ENCODE results near the gene BLOC1S6. TPM values are rescaled to one million over a fixed set of nuclear protein-coding genes. Genes with fewer than 3 reads are reported as not detected.

The BLOC1S6 gene
- total and polyA plus RNA-seq, 9 of the 15 experiments (the other 6 are each of a cell fraction or from before 2014, with no cell fraction given) = 18.2 to 72.4 (median 38.4) TPM

DNA sequence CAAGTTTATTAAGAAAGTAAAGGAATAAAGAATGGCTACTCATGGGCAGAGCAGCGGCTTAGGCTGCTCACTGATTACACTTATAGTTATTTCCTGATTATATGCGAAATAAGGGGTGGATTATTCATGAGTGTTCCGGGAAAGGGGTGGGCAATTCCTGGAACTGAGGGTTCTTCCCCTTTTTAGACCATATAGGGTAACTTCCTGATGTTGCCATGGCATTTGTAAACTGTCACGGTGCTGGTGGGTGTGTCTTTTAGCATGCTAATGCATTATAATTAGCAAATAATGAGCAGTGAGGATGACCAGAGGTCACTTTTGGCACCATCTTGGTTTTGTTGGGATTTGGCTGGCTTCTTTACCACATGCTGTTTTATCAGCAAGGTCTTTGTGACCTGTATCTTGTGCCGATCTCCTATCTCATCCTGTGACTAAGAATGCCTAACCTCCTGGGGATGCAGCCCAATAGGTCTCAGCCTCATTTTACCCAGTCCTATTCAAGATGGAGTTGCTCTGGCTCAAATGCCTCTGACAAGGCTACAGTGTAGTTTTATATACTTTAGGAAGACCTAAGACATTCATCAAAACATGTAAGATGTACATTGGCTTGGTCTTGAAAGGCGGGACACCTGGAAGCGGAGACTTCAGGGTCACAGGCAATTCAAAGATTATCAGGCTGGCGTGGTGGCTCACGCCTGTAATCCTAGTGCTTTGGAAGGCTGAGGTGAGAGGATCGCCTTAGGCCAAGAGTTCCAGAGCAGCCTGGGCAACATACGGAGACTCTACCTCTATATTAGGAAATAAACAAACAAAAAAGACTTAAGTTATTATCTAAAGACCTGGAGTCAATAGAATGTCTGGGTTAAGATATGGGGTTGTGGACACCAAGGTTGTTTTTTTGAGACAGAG is 3.2 kb upstream of the BLOC1S6 start (continued):
- TF ChIP-seq, protein P1, sequence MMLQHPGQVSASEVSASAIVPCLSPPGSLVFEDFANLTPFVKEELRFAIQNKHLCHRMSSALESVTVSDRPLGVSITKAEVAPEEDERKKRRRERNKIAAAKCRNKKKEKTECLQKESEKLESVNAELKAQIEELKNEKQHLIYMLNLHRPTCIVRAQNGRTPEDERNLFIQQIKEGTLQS (IDR thresholded peaks at IDR 0.05) = no peak
- TF ChIP-seq, protein P1 (CRISPR knock-in tag; conservative IDR thresholded peaks at IDR 0.05) = no peak
- TF ChIP-seq ZNF408 (CRISPR knock-in tag; IDR thresholded peaks at IDR 0.05; ENCODE audit: low read depth) (no peak), ZNF175 (CRISPR knock-in tag; IDR thresholded peaks at IDR 0.05; ENCODE audit: low read depth) (peak; percentile 99), BRCA1 (IDR thresholded peaks at IDR 0.05) (no peak), BRCA1 (CRISPR knock-in tag; IDR thresholded peaks at IDR 0.05) (no peak), ZFP30 (CRISPR knock-in tag; IDR thresholded peaks at IDR 0.05; ENCODE audit: borderline replicate concordance) (no peak), BACH1 (tag; IDR thresholded peaks at IDR 0.05) (peak; percentile 99), ZNF830 (CRISPR knock-in tag; IDR thresholded peaks at IDR 0.05) (peak; percentile 98)
- TF ChIP-seq, protein P2, sequence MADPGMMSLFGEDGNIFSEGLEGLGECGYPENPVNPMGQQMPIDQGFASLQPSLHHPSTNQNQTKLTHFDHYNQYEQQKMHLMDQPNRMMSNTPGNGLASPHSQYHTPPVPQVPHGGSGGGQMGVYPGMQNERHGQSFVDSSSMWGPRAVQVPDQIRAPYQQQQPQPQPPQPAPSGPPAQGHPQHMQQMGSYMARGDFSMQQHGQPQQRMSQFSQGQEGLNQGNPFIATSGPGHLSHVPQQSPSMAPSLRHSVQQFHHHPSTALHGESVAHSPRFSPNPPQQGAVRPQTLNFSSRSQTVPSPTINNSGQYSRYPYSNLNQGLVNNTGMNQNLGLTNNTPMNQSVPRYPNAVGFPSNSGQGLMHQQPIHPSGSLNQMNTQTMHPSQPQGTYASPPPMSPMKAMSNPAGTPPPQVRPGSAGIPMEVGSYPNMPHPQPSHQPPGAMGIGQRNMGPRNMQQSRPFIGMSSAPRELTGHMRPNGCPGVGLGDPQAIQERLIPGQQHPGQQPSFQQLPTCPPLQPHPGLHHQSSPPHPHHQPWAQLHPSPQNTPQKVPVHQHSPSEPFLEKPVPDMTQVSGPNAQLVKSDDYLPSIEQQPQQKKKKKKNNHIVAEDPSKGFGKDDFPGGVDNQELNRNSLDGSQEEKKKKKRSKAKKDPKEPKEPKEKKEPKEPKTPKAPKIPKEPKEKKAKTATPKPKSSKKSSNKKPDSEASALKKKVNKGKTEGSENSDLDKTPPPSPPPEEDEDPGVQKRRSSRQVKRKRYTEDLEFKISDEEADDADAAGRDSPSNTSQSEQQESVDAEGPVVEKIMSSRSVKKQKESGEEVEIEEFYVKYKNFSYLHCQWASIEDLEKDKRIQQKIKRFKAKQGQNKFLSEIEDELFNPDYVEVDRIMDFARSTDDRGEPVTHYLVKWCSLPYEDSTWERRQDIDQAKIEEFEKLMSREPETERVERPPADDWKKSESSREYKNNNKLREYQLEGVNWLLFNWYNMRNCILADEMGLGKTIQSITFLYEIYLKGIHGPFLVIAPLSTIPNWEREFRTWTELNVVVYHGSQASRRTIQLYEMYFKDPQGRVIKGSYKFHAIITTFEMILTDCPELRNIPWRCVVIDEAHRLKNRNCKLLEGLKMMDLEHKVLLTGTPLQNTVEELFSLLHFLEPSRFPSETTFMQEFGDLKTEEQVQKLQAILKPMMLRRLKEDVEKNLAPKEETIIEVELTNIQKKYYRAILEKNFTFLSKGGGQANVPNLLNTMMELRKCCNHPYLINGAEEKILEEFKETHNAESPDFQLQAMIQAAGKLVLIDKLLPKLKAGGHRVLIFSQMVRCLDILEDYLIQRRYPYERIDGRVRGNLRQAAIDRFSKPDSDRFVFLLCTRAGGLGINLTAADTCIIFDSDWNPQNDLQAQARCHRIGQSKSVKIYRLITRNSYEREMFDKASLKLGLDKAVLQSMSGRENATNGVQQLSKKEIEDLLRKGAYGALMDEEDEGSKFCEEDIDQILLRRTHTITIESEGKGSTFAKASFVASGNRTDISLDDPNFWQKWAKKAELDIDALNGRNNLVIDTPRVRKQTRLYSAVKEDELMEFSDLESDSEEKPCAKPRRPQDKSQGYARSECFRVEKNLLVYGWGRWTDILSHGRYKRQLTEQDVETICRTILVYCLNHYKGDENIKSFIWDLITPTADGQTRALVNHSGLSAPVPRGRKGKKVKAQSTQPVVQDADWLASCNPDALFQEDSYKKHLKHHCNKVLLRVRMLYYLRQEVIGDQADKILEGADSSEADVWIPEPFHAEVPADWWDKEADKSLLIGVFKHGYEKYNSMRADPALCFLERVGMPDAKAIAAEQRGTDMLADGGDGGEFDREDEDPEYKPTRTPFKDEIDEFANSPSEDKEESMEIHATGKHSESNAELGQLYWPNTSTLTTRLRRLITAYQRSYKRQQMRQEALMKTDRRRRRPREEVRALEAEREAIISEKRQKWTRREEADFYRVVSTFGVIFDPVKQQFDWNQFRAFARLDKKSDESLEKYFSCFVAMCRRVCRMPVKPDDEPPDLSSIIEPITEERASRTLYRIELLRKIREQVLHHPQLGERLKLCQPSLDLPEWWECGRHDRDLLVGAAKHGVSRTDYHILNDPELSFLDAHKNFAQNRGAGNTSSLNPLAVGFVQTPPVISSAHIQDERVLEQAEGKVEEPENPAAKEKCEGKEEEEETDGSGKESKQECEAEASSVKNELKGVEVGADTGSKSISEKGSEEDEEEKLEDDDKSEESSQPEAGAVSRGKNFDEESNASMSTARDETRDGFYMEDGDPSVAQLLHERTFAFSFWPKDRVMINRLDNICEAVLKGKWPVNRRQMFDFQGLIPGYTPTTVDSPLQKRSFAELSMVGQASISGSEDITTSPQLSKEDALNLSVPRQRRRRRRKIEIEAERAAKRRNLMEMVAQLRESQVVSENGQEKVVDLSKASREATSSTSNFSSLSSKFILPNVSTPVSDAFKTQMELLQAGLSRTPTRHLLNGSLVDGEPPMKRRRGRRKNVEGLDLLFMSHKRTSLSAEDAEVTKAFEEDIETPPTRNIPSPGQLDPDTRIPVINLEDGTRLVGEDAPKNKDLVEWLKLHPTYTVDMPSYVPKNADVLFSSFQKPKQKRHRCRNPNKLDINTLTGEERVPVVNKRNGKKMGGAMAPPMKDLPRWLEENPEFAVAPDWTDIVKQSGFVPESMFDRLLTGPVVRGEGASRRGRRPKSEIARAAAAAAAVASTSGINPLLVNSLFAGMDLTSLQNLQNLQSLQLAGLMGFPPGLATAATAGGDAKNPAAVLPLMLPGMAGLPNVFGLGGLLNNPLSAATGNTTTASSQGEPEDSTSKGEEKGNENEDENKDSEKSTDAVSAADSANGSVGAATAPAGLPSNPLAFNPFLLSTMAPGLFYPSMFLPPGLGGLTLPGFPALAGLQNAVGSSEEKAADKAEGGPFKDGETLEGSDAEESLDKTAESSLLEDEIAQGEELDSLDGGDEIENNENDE (IDR thresholded peaks at IDR 0.05; ENCODE audit: low read depth, low read length) = no peak
- TF ChIP-seq, protein P3, sequence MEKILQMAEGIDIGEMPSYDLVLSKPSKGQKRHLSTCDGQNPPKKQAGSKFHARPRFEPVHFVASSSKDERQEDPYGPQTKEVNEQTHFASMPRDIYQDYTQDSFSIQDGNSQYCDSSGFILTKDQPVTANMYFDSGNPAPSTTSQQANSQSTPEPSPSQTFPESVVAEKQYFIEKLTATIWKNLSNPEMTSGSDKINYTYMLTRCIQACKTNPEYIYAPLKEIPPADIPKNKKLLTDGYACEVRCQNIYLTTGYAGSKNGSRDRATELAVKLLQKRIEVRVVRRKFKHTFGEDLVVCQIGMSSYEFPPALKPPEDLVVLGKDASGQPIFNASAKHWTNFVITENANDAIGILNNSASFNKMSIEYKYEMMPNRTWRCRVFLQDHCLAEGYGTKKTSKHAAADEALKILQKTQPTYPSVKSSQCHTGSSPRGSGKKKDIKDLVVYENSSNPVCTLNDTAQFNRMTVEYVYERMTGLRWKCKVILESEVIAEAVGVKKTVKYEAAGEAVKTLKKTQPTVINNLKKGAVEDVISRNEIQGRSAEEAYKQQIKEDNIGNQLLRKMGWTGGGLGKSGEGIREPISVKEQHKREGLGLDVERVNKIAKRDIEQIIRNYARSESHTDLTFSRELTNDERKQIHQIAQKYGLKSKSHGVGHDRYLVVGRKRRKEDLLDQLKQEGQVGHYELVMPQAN (IDR thresholded peaks at IDR 0.05; ENCODE audit: borderline replicate concordance) = no peak

All from K562 (cell line).